ENCODE measurements around the gene TMEM59. TPM values are rescaled to one million over a fixed set of nuclear protein-coding genes. Genes with fewer than 3 reads are reported as not detected.

Gene TMEM59
- total RNA-seq, 1 experiment from 2014 or later = 73.5 TPM

GRCh38 chr1:54047384-54048305, 5.4 kb downstream of the TMEM59 start:
- H3K4me3 ChIP-seq (ENCODE audit: low read depth, low read length, poor library complexity, severe bottlenecking) = no peak overlapping the region
- no TSS peak for BruUV-seq (replicated peaks)
- CTCF ChIA-PET = no interaction called here
- DNase-seq (ENCODE audit: low spot score) = no peak
- no peaks in the 10 kb centered on the region for H3K27me3 ChIP-seq (replicated peaks; ENCODE audit: insufficient read depth, low read depth, low read length, poor library complexity)
- H3K9me3 ChIP-seq (ENCODE audit: low read depth, low read length, poor library complexity, severe bottlenecking) = no peaks in the 10 kb centered on the region
- intact Hi-C loops (cut with micrococcal nuclease; ENCODE audit: unreplicated experiment) = no loop called here
- POLR2A ChIA-PET (ENCODE audit: low non-redundant PET) = no interaction called here
- no peak for TF ChIP-seq CTCF (conservative IDR thresholded peaks at IDR 0.05; ENCODE audit: low read depth, low read length)
- no peak for TF ChIP-seq EZH2 (IDR thresholded peaks at IDR 0.05; ENCODE audit: borderline replicate concordance, low read depth, low read length, poor library complexity, severe bottlenecking)
- H3K27ac ChIP-seq (ENCODE audit: low read depth, low read length, poor library complexity, severe bottlenecking) = no peak overlapping the region
- peaks cover 9% of the 10 kb centered on the region for H3K4me1 ChIP-seq (ENCODE audit: insufficient read depth, low read length, poor library complexity, severe bottlenecking)
- peaks cover 3% of the 10 kb centered on the region for H3K36me3 ChIP-seq (ENCODE audit: insufficient read depth, low read length, poor library complexity, severe bottlenecking)

GRCh38 chr1:54046671-54047383, 6.2 kb downstream of the TMEM59 start:
- ChIA-PET POLR2A (ENCODE audit: low non-redundant PET) (no interaction called here), CTCF (no interaction called here)
- H3K4me1 ChIP-seq (ENCODE audit: insufficient read depth, low read length, poor library complexity, severe bottlenecking) = peaks cover 9% of the 10 kb centered on the region
- no peak for DNase-seq (ENCODE audit: low spot score)
- no peak overlapping the region for H3K4me3 ChIP-seq (ENCODE audit: low read depth, low read length, poor library complexity, severe bottlenecking)
- no peak overlapping the region for H3K27ac ChIP-seq (ENCODE audit: low read depth, low read length, poor library complexity, severe bottlenecking)
- TF ChIP-seq CTCF (conservative IDR thresholded peaks at IDR 0.05; ENCODE audit: low read depth, low read length) (no peak), EZH2 (IDR thresholded peaks at IDR 0.05; ENCODE audit: borderline replicate concordance, low read depth, low read length, poor library complexity, severe bottlenecking) (no peak)
- BruUV-seq (replicated peaks) = no TSS peak
- intact Hi-C loops (cut with micrococcal nuclease; ENCODE audit: unreplicated experiment) = no loop called here
- no peaks in the 10 kb centered on the region for H3K27me3 ChIP-seq (replicated peaks; ENCODE audit: insufficient read depth, low read depth, low read length, poor library complexity)
- no peaks in the 10 kb centered on the region for H3K9me3 ChIP-seq (ENCODE audit: low read depth, low read length, poor library complexity, severe bottlenecking)
- H3K36me3 ChIP-seq (ENCODE audit: insufficient read depth, low read length, poor library complexity, severe bottlenecking) = peaks cover 5% of the 10 kb centered on the region

- H3K4me3 ChIP-seq (ENCODE audit: low read depth, low read length, poor library complexity, severe bottlenecking) = no peak overlapping the region
- intact Hi-C loops (cut with micrococcal nuclease; ENCODE audit: unreplicated experiment) = no loop called here
- CTCF ChIA-PET = no interaction called here
- no TSS peak for BruUV-seq (replicated peaks)
- TF ChIP-seq EZH2 (IDR thresholded peaks at IDR 0.05; ENCODE audit: borderline replicate concordance, low read depth, low read length, poor library complexity, severe bottlenecking) (no peak), CTCF (conservative IDR thresholded peaks at IDR 0.05; ENCODE audit: low read depth, low read length) (no peak)
- no peaks in the 10 kb centered on the region for H3K27me3 ChIP-seq (replicated peaks; ENCODE audit: insufficient read depth, low read depth, low read length, poor library complexity)
- H3K36me3 ChIP-seq (ENCODE audit: insufficient read depth, low read length, poor library complexity, severe bottlenecking) = peaks cover 18% of the 10 kb centered on the region
- no peaks in the 10 kb centered on the region for H3K9me3 ChIP-seq (ENCODE audit: low read depth, low read length, poor library complexity, severe bottlenecking)
- no peak for DNase-seq (ENCODE audit: low spot score)
- H3K4me1 ChIP-seq (ENCODE audit: insufficient read depth, low read length, poor library complexity, severe bottlenecking) = no peaks in the 10 kb centered on the region
- no peak overlapping the region for H3K27ac ChIP-seq (ENCODE audit: low read depth, low read length, poor library complexity, severe bottlenecking)
- POLR2A ChIA-PET (ENCODE audit: low non-redundant PET) = no interaction called here
Observed at GRCh38 chr1:54045496-54045895, 7.5 kb downstream of the TMEM59 start.

Data from A673 (cell line).